GM18951 (cell line): Measurements from ENCODE around the gene SLC25A19.

Experiments
- POLR2A ChIP-seq: IDR thresholded peaks from 4 replicates; pipeline ENCODE4 v1.6.1; 2011; ENCODE audit warnings: mild to moderate bottlenecking; ENCODE audit not compliant: insufficient read length, insufficient read depth; ENCODE audit errors: extremely low read depth
- in situ Hi-C: fragments of 300-500 bp; cut with MboI; formaldehyde crosslinking; loops from one replicate; pipeline ENCODE4 v1.12.0; 2022; ENCODE audit warnings: low sequenced_read_pairs, mixed read lengths, inconsistent platforms; ENCODE audit not compliant: unreplicated experiment

The SLC25A19 gene

DNA sequence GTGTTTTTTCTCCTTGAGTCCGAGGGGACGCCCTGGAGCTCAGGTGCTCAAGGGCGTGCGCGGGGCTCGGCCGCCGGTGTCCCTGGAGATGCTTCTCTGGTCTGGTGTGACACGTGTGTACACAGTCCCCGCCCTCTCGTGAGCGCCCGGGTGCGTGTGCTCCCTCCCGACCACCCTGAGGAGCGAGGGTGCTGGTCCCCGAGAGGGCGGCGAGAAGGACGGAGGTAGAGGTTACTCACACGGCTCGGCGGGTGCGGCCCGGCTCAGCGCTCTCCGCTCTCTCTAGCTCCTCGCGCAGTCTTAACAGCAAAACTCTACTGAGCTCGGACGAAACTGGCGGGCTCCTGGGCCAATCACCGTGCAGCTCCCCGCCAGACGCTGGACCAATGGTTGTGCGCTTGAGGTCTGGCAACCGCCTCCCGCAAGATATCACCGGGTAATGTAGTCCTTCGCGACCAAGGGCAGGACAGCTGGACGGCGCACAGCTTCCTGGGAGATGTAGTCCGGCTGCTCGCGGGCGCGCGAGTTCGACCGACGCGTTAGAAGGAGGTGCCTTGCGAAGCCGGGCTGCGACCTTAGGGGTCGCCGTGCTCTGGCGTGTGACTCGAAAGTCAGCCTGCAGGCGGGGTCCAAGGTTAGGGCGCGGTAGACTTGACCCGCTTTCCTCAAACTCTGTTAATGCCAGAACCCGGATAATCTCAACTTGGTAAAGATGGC, at the start of gene SLC25A19:
Gene SLC25A19, minus strand, starts transcription at position 319 of the 717 bp plus-strand sequence. CDS start 2,669 bp downstream, outside the sequence.
- in situ Hi-C loops = no loop called here
- peak; percentile 94 for TF ChIP-seq POLR2A

DNA sequence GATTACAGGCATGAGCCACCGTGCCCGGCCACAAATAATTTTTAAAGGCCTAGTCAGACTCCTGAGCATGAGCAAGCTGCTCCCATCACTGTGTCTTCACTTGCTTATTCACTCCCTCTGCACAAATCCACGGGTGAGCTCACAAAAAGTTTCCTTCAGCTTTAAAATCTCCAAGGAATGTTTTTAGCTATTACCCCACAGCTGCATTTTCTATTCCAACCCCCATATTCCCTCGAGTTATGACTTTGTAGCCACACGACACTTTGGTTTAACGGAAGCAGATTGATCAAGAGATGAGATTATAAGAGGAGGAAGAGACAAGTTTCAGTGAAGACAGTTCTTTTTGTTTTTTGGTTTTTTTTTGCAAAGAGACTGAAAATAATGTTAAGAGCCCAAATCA, 49.1 kb upstream of the SLC25A19 start:
- TF ChIP-seq POLR2A = no peak
- in situ Hi-C loops = no loop called here

DNA sequence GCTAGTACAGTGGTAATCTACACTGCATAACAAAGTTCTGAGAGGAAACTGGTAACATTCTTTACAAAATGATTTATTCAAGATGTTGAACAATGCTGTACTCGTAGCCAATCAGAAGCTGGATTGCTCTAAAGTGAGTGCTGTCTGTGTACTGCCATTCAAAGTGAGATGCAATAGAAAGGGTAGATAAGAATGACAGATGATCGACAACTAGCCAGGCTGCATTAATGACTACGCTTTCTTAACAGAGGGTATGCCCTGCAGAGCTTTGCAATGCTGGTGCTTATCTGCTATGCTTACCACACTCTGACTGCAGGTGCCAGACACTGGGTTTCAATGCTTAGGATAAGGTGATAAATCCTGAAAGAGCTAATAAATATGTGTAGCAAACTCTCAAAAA, 46.1 kb upstream of the SLC25A19 start:
- in situ Hi-C loops = no loop called here
- no peak for TF ChIP-seq POLR2A

DNA sequence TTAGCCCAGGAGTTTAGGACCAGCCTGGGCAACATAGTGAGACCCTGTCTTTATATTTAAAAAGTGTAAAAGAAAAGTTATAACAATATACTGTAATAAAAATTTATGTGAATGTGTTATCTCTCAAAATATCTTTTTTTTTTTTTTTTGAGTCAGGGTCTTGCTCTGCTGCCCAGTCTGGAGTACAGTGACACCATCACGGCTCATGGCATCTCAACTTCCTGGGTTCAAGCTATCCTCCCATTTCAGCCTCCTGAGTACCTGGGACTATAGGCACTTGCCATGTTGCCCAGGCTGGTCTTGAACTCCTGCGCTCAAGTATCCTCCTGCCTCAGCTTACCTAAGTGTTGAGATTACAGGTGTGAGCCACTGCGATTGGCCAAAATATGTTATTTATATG, 45.5 kb upstream of the SLC25A19 start:
- in situ Hi-C loops = loop anchor here (5.0 kb wide), 1 partner anchor 63 kb away; no protein-coding TSS in a partner anchor
- no peak for TF ChIP-seq POLR2A

DNA sequence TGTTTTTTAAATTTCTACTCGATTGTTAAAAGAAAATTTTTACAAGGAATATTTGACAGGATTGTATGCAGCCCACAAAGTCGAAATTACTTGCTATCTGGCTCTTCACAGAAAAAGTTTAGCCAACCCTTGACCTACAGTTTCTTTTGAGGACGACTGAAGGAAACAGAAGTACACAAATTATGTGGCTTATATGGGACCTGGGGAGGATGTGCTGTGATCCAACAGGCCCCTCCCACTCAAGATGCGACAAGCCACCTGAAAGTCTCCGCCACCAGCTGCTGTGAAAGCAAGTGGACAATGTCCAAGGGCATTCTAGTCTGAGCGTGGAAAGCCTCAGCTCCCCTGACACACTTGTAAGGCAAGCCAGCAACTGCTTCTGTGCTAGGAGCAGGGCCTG, 42.4 kb upstream of the SLC25A19 start:
- no peak for TF ChIP-seq POLR2A
- in situ Hi-C loops = loop anchor here (5.0 kb wide), 1 partner anchor 66 kb away; no protein-coding TSS in a partner anchor

DNA sequence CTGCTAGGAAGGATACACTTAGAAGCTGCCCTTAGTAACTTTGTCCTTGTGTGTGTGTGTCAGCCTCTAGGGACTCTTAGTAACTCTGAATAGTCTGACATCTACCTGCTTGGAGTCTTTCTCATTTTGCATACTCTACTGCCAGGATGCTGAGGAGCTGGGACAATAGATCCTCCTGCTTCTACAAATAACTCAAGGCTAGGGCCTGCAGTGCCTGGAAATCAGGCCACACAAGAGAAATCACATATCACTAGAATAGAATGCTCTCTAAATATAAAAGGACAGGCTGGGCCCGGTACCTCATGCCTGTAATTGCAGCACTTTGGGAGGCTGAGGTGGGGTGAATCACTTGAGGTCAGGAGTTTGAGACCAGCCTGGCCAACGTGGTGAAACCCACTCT, 38.5 kb upstream of the SLC25A19 start:
- in situ Hi-C loops = no loop called here
- TF ChIP-seq POLR2A = no peak

DNA sequence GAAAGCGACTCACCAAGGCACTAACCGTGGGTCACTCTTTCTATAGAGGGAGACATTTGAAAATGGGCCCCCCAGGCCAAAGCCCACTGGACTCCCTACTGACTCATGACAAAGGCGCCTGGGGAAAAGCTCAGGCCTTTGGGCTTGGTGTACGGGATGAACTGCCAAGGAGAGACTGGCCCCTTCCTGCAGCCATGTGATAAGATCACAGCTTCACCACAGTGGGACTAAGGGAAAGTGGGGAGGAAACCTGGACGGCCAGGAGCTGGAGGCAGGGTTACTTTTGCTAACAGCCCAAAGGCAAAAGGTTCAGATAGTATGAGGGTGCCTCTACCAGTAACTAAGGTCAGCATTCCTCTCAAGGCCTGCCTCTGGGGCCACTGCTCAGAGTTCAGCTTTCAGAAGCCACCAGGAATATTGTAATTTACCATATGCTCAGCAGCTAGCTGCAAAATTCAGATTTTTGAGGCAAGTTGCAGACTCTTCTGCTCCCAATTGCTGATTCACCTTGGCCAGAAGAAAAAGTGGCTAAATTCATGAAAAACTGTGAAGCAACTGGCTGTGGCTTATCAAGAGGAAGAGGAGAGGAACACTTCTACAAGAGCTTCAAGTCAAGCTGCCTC, 37.1 kb upstream of the SLC25A19 start:
- no peak for TF ChIP-seq POLR2A
- in situ Hi-C loops = no loop called here

DNA sequence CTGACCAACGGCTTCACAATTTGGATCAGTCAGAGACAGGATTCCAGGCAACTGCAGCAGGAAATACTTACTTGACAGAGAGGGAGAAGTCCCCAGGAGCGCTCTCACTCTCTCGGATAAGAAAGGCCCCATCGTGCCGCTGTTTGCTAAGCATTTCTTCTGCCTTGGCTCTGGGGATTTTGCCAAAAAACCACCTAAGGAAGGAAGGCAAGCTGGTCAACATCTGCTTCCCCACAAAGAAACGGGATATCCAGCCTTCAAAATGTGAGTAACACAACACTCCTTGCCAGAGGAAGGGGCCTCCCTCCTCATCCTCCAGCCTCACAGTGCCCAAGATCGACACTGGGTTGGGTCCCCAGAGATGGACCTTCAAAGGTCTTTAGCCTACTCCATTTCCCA, 36.6 kb upstream of the SLC25A19 start:
- in situ Hi-C loops = no loop called here
- no peak for TF ChIP-seq POLR2A

DNA sequence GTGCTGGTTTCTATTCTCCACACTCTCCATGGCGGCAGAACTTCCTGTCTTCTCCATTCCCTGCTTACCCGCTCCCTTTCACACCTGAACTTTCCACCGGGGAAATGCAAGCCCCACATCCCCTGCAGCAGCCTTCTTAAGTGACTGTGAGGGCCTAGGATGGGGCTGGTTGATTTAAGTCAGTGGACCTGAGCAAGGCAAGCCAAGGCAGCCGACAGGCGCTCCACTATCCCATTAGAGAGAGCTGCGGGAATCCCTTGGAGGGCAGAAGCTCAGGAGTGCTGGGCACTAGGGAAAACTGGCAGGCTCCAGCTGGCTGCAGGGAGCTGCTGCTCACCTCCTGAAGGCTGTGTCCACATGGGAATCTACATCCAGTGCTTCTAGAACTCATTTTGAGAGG, 36.1 kb upstream of the SLC25A19 start:
- no peak for TF ChIP-seq POLR2A
- in situ Hi-C loops = no loop called here

DNA sequence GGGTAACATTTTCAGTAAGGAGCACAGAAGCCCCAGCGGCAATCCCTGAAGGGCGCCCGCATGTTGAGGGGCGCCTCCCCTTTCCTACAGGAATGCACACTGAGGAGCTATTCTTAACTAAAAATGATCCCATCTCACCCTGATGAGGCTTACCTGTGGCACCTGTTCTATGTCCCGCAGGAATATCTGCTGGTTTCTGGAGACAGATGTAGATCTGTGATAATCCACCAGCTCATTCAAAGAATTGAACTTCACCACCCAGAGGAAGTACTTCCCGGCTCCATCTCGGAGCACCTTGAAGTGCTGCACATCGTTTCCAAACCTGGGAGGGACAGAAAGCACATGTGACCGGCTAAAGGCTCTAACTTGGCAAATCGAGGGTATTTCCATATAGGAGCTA, 32.3 kb upstream of the SLC25A19 start:
- in situ Hi-C loops = no loop called here
- no peak for TF ChIP-seq POLR2A

DNA sequence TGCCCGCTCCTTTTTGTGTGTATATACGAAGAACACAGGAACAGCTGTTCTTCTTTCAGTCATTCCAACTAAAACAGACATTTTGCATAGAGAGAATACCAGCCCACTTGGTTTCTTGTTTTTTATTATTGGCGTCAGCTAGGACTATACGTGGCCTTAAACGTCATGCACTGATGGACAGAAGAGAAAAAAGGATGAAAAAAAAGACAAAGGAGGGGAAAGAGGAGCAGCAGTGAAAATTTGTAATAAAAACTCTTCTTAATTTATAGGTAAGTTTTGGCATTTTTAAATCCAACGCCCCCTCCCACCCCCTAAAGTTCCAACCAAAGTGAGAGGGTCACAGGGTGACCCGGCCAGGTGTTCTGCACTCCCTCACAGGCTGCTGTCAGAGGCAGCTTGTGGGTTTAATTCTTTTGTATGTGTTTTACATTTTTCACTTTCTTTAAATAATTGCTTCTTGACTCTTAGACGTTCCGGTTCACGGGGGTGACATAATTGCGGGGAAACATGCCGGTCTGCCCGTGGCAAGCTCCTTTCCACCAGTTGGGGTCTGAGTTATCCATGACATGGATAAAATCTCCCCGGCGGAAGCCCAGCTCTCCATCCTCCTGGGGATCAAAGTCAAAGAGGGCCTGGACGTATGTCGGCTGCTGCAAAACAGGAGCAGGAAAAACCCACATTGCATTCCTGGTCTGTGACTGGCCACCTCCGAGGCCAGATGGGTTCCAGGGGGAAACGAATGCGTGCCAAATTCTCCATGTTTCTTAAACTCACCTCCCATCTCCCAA, 30.9 kb upstream of the SLC25A19 start:
- peak; percentile 36 for TF ChIP-seq POLR2A
- in situ Hi-C loops = no loop called here

DNA sequence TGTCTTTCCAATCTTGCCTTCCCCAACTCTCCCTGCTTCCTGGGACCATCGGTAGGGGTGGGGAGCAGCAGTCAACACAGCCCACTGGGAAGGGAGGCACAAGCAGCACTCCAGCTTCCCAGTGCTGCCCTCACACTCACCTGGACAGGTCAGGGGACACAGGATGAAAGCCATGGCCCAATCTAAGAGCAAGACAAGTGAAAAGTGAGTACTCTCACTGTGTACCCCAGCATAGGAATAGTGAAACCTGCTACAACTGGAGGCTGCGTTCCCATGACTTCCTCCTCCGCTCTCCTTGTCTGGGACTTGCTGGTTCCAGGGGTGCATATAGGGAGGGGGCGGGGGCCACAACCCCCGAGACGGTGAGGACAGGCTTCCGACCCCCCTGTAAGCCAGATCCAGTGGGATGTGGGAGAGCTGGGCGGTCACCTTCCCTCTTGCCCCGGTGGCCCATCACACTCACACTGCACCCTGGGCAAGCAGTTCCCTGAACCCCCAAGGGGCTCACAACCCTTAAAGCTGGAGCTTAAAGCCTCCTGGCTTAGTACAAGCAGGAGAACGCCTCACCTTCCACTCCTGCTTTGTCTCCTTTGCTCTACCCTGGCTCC, 29.5 kb upstream of the SLC25A19 start:
- peak; percentile 16 for TF ChIP-seq POLR2A
- in situ Hi-C loops = no loop called here

DNA sequence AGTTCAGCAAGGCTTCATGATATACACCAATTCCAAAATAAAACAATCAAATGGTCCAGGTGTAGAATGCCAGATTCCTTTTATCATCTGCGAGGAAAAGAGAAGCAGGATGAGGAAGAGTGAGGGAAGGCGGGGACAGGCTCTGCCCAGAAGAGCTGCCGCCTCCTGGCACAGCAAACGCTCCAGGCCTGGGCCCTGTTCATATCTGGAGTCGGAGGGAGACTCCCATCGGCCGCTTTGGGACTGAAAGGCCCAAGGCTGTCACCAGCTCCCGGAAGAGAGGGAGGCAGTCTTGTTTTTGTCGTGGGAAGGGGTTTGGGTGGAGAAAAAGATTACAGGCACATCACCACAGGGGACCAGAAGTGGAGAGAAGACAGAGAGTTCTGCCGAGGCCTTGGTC, 29.0 kb upstream of the SLC25A19 start:
- in situ Hi-C loops = no loop called here
- TF ChIP-seq POLR2A = no peak
